GM12872 (cell line): ENCODE measurements around the gene KRTAP4-9.

Source experiments
- TF ChIP-seq, protein P1 (sequence below): IDR thresholded peaks from 3 replicates; pipeline ENCODE4 v1.5.1; 2011; ENCODE audit warnings: low read depth, mild to moderate bottlenecking, low read length, moderate library complexity; ENCODE audit not compliant: insufficient read depth

The KRTAP4-9 gene

GRCh38 chr17:41065829-41066624 is 39.2 kb upstream of the KRTAP4-9 start, which contains the start of gene KRTAP2-4:
KRTAP2-4 (minus strand) TSS chr17:41065879; CDS start chr17:41065845, 34 bp downstream.
- TF ChIP-seq, protein P1, sequence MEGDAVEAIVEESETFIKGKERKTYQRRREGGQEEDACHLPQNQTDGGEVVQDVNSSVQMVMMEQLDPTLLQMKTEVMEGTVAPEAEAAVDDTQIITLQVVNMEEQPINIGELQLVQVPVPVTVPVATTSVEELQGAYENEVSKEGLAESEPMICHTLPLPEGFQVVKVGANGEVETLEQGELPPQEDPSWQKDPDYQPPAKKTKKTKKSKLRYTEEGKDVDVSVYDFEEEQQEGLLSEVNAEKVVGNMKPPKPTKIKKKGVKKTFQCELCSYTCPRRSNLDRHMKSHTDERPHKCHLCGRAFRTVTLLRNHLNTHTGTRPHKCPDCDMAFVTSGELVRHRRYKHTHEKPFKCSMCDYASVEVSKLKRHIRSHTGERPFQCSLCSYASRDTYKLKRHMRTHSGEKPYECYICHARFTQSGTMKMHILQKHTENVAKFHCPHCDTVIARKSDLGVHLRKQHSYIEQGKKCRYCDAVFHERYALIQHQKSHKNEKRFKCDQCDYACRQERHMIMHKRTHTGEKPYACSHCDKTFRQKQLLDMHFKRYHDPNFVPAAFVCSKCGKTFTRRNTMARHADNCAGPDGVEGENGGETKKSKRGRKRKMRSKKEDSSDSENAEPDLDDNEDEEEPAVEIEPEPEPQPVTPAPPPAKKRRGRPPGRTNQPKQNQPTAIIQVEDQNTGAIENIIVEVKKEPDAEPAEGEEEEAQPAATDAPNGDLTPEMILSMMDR, result no peak

- TF ChIP-seq, protein P1, result no peak
Measured at GRCh38 chr17:41067281-41067680, 37.9 kb upstream of the KRTAP4-9 start.

GRCh38 chr17:41069031-41069430 is 36.2 kb upstream of the KRTAP4-9 start:
- TF ChIP-seq, protein P1, result no peak

DNA sequence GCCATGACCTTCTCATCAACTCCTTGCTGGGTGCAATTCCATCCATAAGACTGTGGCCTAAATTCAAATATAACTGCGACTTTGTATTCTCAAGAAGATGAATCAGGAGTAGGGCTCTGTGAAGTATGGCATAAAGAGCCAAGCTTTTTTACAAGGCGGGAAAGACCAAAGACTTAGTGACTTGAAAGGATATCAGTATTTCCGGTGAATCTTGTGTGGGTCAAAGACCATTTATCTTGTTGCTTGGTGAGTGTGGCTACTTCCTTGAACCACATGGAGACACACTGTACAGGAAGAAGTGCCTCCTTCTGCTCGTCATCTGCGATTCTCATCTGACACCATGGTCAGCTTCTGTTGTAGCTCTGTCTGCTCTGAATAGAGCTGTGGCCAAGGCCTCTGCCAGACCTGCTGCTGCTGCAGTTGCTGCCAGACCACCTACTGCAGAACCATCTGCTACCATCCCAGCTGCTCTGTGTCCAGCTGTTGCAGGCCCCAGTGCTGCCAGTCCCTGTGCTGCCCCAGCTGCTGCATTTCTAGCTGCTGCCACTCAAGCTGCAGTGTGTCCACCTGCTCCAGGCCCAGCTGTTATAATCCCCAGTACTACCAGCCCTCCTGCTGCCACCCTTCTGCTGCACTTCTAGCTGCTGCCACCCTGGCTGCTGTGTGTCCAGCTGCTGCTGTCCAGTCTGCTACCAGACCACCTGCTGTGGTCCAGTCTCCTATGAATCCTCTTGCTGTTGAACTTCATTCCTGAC is 33.4 kb upstream of the KRTAP4-9 start:
- TF ChIP-seq, protein P1, result no peak

DNA sequence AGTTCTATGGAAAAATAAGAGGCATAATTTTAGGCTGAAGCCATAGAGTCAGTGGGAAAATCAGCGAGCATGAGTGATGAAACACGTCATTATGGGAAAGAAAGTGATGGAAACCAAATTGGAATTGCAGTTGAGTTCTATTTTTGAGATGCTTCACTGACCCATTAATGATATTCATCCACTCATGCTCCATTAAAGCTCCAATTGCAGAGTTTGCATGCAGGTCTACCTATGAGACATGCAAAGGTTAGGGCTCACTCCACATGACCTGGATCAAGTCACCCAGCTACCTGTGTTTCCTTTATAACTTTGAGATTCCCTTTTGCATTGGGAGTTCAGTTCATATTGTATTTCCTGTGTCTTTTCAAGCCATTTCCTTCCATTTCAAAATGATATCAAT is 31.5 kb upstream of the KRTAP4-9 start:
- TF ChIP-seq, protein P1, result no peak

- TF ChIP-seq, protein P1, result no peak
Measured at GRCh38 chr17:41076788-41077187, 28.4 kb upstream of the KRTAP4-9 start.

- TF ChIP-seq, protein P1, result no peak
Measured at GRCh38 chr17:41082626-41083025, 22.6 kb upstream of the KRTAP4-9 start.
